ENCODE data around the gene MMP27. TPM values are rescaled to one million over a fixed set of nuclear protein-coding genes. Genes with fewer than 3 reads are reported as not detected.

Gene MMP27
- total RNA-seq, 1 experiment from 2014 or later: not detected

GRCh38 chr11:102662607-102663006 lies 43.0 kb downstream of the MMP27 start:
- Histone ChIP-seq H3K4me3 (ENCODE audit: low read depth, low read length) (no peak overlapping the region), H3K9me3 (0 out of 2 replicates have a peak, but pooled peaks cover 3% of the 10 kb centered on the region), H3K4me1 (0 out of 2 replicates have a peak, but pooled peaks cover 5% of the 10 kb centered on the region), H3K27me3 (replicated peaks; ENCODE audit: control insufficient read depth, insufficient read depth, low read length) (no peaks in the 10 kb centered on the region), H3K36me3 (ENCODE audit: control insufficient read depth, insufficient read depth, low read length) (no peaks in the 10 kb centered on the region)
- DNase-seq: no peak
- CTCF ChIA-PET: no interaction called here
- Mint-ChIP-seq H3K27ac (ENCODE audit: unreplicated experiment) (no peak overlapping the region), H3K4me1 (ENCODE audit: low read depth, unreplicated experiment) (peaks cover 6% of the 10 kb centered on the region), H3K27me3 (ENCODE audit: insufficient read depth, unreplicated experiment) (peaks cover 5% of the 10 kb centered on the region), H3K36me3 (ENCODE audit: insufficient read depth, unreplicated experiment) (no peaks in the 10 kb centered on the region), H3K4me3 (ENCODE audit: unreplicated experiment) (no peak overlapping the region), H3K9me3 (ENCODE audit: unreplicated experiment) (no peaks in the 10 kb centered on the region)
- TF ChIP-seq CTCF (IDR thresholded peaks at IDR 0.05; ENCODE audit: insufficient read depth in 1 of 2, low read depth in 1 of 2, low read length in 1 of 2, severe bottlenecking in 1 of 2, unreplicated experiment in 1 of 2): no peak
- BruUV-seq (replicated peaks): no TSS peak
- intact Hi-C loops (cut with micrococcal nuclease; ENCODE audit: unreplicated experiment): loop anchor here (10.0 kb wide), 1 partner anchor 128 kb away; the partner anchor contains the start of gene MMP7
- POLR2A ChIA-PET: no interaction called here

GRCh38 chr11:102661040-102661439 lies 44.5 kb downstream of the MMP27 start:
- Mint-ChIP-seq H3K9me3 (ENCODE audit: unreplicated experiment) (peaks cover 4% of the 10 kb centered on the region), H3K4me3 (ENCODE audit: unreplicated experiment) (no peak overlapping the region), H3K36me3 (ENCODE audit: insufficient read depth, unreplicated experiment) (no peaks in the 10 kb centered on the region), H3K27ac (ENCODE audit: unreplicated experiment) (no peak overlapping the region), H3K4me1 (ENCODE audit: low read depth, unreplicated experiment) (peaks cover 4% of the 10 kb centered on the region), H3K27me3 (ENCODE audit: insufficient read depth, unreplicated experiment) (peaks cover 10% of the 10 kb centered on the region)
- BruUV-seq (replicated peaks): no TSS peak
- no peak for DNase-seq
- TF ChIP-seq CTCF (IDR thresholded peaks at IDR 0.05; ENCODE audit: insufficient read depth in 1 of 2, low read depth in 1 of 2, low read length in 1 of 2, severe bottlenecking in 1 of 2, unreplicated experiment in 1 of 2): no peak
- Histone ChIP-seq H3K27me3 (replicated peaks; ENCODE audit: control insufficient read depth, insufficient read depth, low read length) (no peaks in the 10 kb centered on the region), H3K36me3 (ENCODE audit: control insufficient read depth, insufficient read depth, low read length) (no peaks in the 10 kb centered on the region), H3K9me3 (0 out of 2 replicates have a peak, but pooled peaks cover 3% of the 10 kb centered on the region), H3K4me1 (no peaks in the 10 kb centered on the region), H3K4me3 (ENCODE audit: low read depth, low read length) (no peak overlapping the region)
- ChIA-PET POLR2A (no interaction called here), CTCF (no interaction called here)
- intact Hi-C loops (cut with micrococcal nuclease; ENCODE audit: unreplicated experiment): loop anchor here (10.0 kb wide), 1 partner anchor 126 kb away; the partner anchor contains the start of gene MMP7

GRCh38 chr11:102656528-102656927 lies 49.0 kb downstream of the MMP27 start:
- H3K4me3 Mint-ChIP-seq (ENCODE audit: unreplicated experiment): no peak overlapping the region
- Histone ChIP-seq H3K9me3 (peaks cover 13% of the 10 kb centered on the region; the same call in 1 of the 2 replicates), H3K36me3 (ENCODE audit: control insufficient read depth, insufficient read depth, low read length) (no peaks in the 10 kb centered on the region), H3K4me3 (ENCODE audit: low read depth, low read length) (no peak overlapping the region), H3K4me1 (no peaks in the 10 kb centered on the region), H3K27me3 (replicated peaks; ENCODE audit: control insufficient read depth, insufficient read depth, low read length) (no peaks in the 10 kb centered on the region)
- no TSS peak for BruUV-seq (replicated peaks)
- no peak for DNase-seq
- TF ChIP-seq CTCF (IDR thresholded peaks at IDR 0.05; ENCODE audit: insufficient read depth in 1 of 2, low read depth in 1 of 2, low read length in 1 of 2, severe bottlenecking in 1 of 2, unreplicated experiment in 1 of 2): no peak
- peaks cover 11% of the 10 kb centered on the region for H3K27me3 Mint-ChIP-seq (ENCODE audit: insufficient read depth, unreplicated experiment)
- H3K4me1 Mint-ChIP-seq (ENCODE audit: low read depth, unreplicated experiment): no peaks in the 10 kb centered on the region
- intact Hi-C loops (cut with micrococcal nuclease; ENCODE audit: unreplicated experiment): no loop called here
- no peak overlapping the region for H3K27ac Mint-ChIP-seq (ENCODE audit: unreplicated experiment)
- peaks cover 5% of the 10 kb centered on the region for H3K36me3 Mint-ChIP-seq (ENCODE audit: insufficient read depth, unreplicated experiment)
- peaks cover 19% of the 10 kb centered on the region for H3K9me3 Mint-ChIP-seq (ENCODE audit: unreplicated experiment)
- ChIA-PET POLR2A (no interaction called here), CTCF (interaction anchor here (2.5 kb wide), 1 partner anchor 10 kb away, joined by 12 read pairs; no protein-coding TSS in a partner anchor)
